MCF 10A (cell line): ENCODE data around the gene CDK14. TPM values are rescaled to one million over a fixed set of nuclear protein-coding genes. Genes with fewer than 3 reads are reported as not detected.

Experiments
- BruUV-seq: library from RNA; stranded (reverse); fragments of 400-500 nt; replicated peaks from 2 replicates; lab custom pipeline; 2021; lab: Mats Ljungman, UMichigan
- CTCF ChIA-PET: fragments of 300-600 bp; sonication (Branson Sonifier 250); formaldehyde crosslinking; extraction: SDS; loops from one replicate; lab custom pipeline; 2021; ENCODE audit warnings: antibody characterized with exemption, inconsistent platforms; lab: Yijun Ruan, JAX
- POLR2A ChIA-PET: fragments of 300-600, 350-650 bp; sonication (Branson Sonifier 250); formaldehyde crosslinking; extraction: SDS; loops from one replicate; lab custom pipeline; 2020; ENCODE audit warnings: antibody characterized with exemption, inconsistent platforms; lab: Yijun Ruan, JAX
- DNase-seq: peaks from one replicate; pipeline ENCODE4 v3.0.0-alpha.2; 2018; ENCODE audit not compliant: unreplicated experiment
- H3K27ac Mint-ChIP-seq: one replicate; pipeline ENCODE4 v1.8.0; 2022; ENCODE audit warnings: mild to moderate bottlenecking, low read depth, mixed read lengths; ENCODE audit not compliant: unreplicated experiment
- H3K27me3 Mint-ChIP-seq: one replicate; pipeline ENCODE4 v1.8.0; 2022; ENCODE audit warnings: mixed read lengths; ENCODE audit not compliant: insufficient read depth, unreplicated experiment
- H3K36me3 Mint-ChIP-seq: one replicate; pipeline ENCODE4 v1.8.0; 2022; ENCODE audit warnings: mild to moderate bottlenecking, moderate library complexity, mixed read lengths; ENCODE audit not compliant: insufficient read depth, unreplicated experiment
- H3K4me1 Mint-ChIP-seq: one replicate; pipeline ENCODE4 v1.8.0; 2022; ENCODE audit warnings: mixed read lengths; ENCODE audit not compliant: insufficient read depth, unreplicated experiment
- H3K4me3 Mint-ChIP-seq: one replicate; pipeline ENCODE4 v1.8.0; 2022; ENCODE audit warnings: mild to moderate bottlenecking, moderate library complexity, mixed read lengths; ENCODE audit not compliant: unreplicated experiment
- H3K9me3 Mint-ChIP-seq: one replicate; pipeline ENCODE4 v1.8.0; 2022; ENCODE audit warnings: mixed read lengths; ENCODE audit not compliant: unreplicated experiment
- intact Hi-C: fragments of 100-400 bp; cut with micrococcal nuclease; formaldehyde crosslinking; loops from 2 replicates; pipeline ENCODE4 v1.14.1; 2022
- total RNA-seq: library from RNA; stranded (reverse); gene quantifications from 2 replicates; pipeline ENCODE4 v1.2.3, GENCODE V29; 2022
- TF ChIP-seq, protein P1 (sequence below): fragments of 200-600 bp; IDR thresholded peaks from one replicate; pipeline ENCODE4 v1.8.0; 2022; ENCODE audit warnings: antibody characterized with exemption, mild to moderate bottlenecking; ENCODE audit not compliant: unreplicated experiment

Gene CDK14
- total RNA-seq, 1 experiment from 2014 or later: 32.0 TPM

DNA sequence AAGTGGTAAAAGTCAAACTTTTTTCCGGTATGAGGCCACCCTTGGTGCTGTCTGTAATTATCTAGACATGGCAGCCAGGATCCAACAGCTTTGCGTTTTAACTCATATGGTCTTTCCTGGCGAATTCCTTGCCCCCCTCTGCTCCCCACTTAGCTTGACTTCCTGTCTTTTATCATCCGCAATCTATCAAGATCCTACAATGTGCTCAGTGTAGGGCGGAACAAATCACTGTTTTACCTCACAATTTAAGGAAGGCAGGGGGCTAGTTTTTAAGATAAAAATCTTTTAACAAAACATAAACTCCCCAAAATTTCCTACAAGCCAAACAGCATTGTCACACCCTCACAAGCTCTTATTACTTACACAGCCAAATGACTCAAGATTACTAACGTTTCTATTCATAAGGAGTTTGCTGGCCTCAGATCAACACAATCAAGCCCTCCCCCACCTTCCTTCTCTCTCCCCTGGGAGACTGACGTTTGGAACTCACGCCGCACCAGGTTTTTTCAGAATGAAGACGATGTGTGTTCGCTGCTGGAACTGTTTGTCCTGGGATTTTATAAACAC, 1.3 kb upstream of the CDK14 start:
- Mint-ChIP-seq H3K9me3 (no peaks in the 10 kb centered on the region), H3K36me3 (no peaks in the 10 kb centered on the region), H3K27ac (peak overlapping the region; percentile 73), H3K4me1 (peaks cover 46% of the 10 kb centered on the region), H3K4me3 (peak overlapping the region; percentile 94), H3K27me3 (no peaks in the 10 kb centered on the region)
- intact Hi-C loops: loop anchor here (1.0 to 2.0 kb wide), 3 partner anchors 16 to 439 kb away; no protein-coding TSS in a partner anchor
- POLR2A ChIA-PET: interaction anchor here (0.6 to 7.6 kb wide), 17 partner anchors 8 to 560 kb away, joined by 3 to 136 read pairs (median 4); no protein-coding TSS in a partner anchor
- CTCF ChIA-PET: interaction anchor here (0.6 to 7.3 kb wide), 16 partner anchors 9 to 1375 kb away, joined by 3 to 61 read pairs (median 4); no protein-coding TSS in a partner anchor
- TF ChIP-seq, protein P1, sequence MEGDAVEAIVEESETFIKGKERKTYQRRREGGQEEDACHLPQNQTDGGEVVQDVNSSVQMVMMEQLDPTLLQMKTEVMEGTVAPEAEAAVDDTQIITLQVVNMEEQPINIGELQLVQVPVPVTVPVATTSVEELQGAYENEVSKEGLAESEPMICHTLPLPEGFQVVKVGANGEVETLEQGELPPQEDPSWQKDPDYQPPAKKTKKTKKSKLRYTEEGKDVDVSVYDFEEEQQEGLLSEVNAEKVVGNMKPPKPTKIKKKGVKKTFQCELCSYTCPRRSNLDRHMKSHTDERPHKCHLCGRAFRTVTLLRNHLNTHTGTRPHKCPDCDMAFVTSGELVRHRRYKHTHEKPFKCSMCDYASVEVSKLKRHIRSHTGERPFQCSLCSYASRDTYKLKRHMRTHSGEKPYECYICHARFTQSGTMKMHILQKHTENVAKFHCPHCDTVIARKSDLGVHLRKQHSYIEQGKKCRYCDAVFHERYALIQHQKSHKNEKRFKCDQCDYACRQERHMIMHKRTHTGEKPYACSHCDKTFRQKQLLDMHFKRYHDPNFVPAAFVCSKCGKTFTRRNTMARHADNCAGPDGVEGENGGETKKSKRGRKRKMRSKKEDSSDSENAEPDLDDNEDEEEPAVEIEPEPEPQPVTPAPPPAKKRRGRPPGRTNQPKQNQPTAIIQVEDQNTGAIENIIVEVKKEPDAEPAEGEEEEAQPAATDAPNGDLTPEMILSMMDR: no peak
- BruUV-seq: TSS peak; percentile 57
- peak; percentile 93 for DNase-seq

DNA sequence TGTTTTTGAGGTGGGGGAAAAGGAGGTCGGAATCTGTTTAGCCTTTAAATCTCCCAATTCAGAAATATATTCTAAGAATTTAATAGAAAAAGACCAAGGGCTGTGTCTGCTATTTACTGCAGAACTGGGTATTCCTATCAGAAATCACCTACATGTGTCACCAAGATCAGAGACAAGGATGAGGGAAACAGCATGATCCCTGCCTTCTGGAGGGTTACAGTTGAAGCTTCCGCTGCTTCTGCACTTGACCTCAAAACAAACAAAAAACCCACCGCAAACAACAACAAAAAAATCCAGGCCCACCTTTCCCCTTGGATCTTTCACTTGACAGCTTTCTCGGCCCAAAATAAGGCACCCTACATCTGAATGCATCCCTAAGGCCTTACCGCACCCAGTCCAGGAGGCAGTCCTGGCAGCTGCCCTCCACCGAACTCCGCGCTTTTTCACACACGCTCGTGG, 750 bp upstream of the CDK14 start:
- TF ChIP-seq, protein P1: no peak
- Mint-ChIP-seq H3K4me1 (peaks cover 51% of the 10 kb centered on the region), H3K4me3 (peak overlapping the region; percentile 94), H3K27ac (peak overlapping the region; percentile 73), H3K27me3 (no peaks in the 10 kb centered on the region), H3K36me3 (no peaks in the 10 kb centered on the region), H3K9me3 (no peaks in the 10 kb centered on the region)
- POLR2A ChIA-PET: interaction anchor here (0.6 to 7.6 kb wide), 17 partner anchors 7 to 559 kb away, joined by 3 to 136 read pairs (median 4); no protein-coding TSS in a partner anchor
- CTCF ChIA-PET: interaction anchor here (0.6 to 7.3 kb wide), 14 partner anchors 10 to 281 kb away, joined by 3 to 61 read pairs (median 6); no protein-coding TSS in a partner anchor
- BruUV-seq: no TSS peak
- DNase-seq: peak; percentile 35
- intact Hi-C loops: loop anchor here (1.0 to 2.0 kb wide), 3 partner anchors 16 to 439 kb away; no protein-coding TSS in a partner anchor

DNA sequence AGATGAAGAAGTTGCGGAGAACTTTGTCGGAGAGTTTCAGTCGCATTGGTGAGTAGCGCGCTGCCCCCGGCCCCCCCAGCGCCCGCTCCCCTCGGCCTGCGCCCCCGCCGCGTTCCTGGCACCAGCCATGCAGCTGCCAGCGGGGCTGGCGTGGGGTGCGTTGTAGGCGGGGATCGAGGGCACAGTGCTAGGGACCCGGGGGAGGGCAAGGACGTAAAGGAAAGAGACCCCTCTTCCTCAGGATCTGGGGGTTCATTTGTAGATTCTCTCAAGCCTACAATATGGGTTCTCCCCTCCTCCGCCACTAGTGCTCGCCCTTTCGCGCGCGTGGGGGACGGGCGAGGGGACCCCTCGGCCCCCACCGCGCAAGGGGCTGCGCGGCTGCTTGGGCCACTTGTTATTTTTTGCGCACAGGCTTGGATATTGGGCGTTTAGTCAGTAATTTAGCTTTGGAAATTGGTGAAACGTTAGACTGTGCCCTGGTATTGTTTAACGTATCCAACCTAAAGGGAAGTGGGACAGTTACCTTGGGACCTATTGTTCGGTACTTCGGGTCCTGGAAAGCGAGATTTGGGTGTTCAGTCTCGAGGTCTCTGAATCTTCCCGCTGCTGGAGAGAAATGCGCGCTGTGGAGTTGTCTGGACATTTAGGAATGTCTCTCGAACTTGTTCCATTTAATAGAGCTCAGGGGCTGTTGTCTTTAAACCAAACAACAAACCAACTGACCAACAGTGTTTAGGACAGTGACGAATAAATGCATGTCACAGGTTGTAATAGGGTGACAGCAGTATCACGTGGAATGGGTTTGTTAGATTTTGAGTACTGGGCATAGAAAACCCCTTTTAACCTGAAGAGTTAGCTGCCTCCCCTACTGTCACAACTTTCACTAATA, 796 bp downstream of the CDK14 start:
- H3K27me3 Mint-ChIP-seq: no peaks in the 10 kb centered on the region
- intact Hi-C loops: loop anchor here (1.0 kb wide), 2 partner anchors 32 to 142 kb away; no protein-coding TSS in a partner anchor
- no peaks in the 10 kb centered on the region for H3K9me3 Mint-ChIP-seq
- peak overlapping the region; percentile 94 for H3K4me3 Mint-ChIP-seq
- CTCF ChIA-PET: interaction anchor here (0.6 to 7.3 kb wide), 23 partner anchors 10 to 645 kb away, joined by 3 to 61 read pairs (median 4); no protein-coding TSS in a partner anchor
- TF ChIP-seq, protein P1: no peak
- no peaks in the 10 kb centered on the region for H3K36me3 Mint-ChIP-seq
- BruUV-seq: no TSS peak
- POLR2A ChIA-PET: interaction anchor here (0.6 to 7.6 kb wide), 15 partner anchors 9 to 1343 kb away, joined by 3 to 136 read pairs (median 4); no protein-coding TSS in a partner anchor
- peaks cover 59% of the 10 kb centered on the region for H3K4me1 Mint-ChIP-seq
- peak overlapping the region; percentile 73 for H3K27ac Mint-ChIP-seq
- DNase-seq: peak; percentile 56
